Fibroblast of skin of scalp (primary cell): Measurements from ENCODE around the gene POTEJ.
A peak's percentile ranks its signal among the peaks of the same experiment; 100 is the strongest.
"Not testable (repeated sequence)": the region's sequence is repeated elsewhere in the genome, so short reads cannot be mapped to it uniquely, and the experiment has no call there.

Source experiments
- DNase-seq: peaks from one replicate; pipeline ENCODE4 v3.0.0-alpha.2; 2013

POTEJ gene

GRCh38 chr2:130608276-130609001 is 2.8 kb upstream of the POTEJ start:
- DNase-seq: not testable (repeated sequence)

DNA sequence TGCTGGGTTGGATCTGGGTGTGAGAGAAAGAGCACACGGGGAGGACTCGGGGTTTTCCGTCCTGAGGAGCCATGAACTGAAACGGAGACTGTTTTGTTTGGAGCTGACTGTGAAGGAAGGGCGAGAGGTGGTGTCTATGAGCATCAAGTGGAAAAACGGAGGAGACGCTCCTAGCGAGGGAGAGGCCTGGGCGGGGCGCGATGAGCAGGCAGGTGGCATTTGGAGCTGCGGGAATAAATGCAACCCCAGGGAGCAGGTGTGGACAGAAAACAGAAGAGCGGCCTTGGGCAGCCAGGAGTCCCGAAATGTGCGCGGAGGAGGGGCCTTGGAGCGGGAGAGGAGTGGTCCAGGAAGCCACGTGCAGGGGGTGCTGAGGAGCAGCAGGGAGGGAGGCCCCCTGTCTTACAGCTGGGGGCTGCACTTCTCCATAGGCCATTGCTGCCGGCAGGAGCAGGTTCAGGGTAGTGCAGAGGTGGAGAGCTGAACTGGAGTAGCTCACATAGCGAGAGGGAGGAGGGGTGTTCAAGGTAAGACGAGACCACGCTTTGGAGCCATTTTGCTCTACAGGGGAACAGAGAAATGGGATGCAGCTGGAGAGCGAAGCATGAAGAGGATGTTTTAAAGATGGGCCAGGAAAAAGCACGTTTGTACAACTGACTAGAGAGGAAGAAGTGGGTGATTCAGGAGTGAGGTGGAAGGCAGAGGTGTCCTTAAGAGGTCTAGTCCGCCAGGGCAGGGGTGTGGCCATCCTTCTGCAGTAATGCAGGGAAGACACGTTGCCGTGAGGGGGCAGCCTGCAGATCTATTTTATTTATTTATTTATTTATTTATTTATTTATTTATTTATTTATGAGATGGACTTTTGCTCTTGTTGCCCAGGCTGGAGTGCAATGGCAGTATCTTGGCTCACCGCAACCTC is 2.0 kb upstream of the POTEJ start:
- not testable (repeated sequence) for DNase-seq

- DNase-seq: not testable (repeated sequence)
Observed at GRCh38 chr2:130610486-130610885, 754 bp upstream of the POTEJ start.

DNA sequence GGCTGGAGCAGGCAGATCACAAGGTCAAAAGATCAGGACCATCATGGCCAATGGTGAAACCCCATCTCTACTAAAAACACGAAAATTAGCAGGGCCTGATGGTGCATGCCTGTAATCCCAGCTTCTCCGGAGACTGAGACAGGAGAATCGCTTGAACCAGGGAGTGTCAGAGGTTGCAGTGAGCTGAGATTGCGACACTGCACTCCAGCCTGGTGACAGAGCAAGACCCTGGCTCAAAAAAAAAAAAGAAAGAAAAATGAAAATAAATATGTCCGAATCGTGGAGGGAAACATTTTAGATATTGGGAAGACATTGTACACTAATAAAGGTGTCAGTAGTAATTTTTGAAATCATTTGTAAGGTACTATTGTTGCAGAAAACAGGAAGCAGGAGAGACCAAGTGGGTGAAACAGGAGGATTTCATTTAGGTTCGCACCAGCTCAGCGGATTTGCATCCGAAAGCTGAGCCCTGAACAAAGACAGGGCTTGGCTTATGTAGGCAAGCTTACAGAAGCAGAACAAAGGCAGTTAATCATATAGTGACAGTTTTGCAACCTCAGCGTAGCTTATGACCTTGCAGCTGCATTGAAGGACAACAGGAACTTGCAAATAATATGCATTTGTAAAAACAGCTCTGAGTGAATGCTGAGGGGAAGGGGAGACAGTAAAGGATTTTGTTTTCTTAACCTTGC is 17.7 kb downstream of the POTEJ start:
- not testable (repeated sequence) for DNase-seq

- not testable (repeated sequence) for DNase-seq
Observed at GRCh38 chr2:130638973-130639372, 27.7 kb downstream of the POTEJ start.

DNA sequence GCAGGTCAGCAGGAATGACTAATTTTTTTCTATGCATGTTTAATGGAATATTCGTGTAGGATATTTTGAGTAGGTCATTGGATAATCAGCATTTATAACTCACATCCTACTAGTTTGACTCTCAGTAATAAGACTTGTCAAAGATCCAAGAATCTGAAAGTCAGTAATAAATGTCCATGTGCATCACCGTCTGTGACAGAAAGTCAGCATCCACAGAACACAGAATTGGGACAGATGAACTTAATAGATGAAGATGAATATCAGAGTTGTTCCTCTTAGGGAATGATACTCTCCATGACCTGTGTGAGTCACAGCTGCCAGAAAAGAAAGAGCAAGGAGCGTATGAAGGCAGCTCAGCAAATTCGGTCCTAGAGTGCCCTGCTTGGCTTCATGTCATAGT is 30.4 kb downstream of the POTEJ start:
- DNase-seq: not testable (repeated sequence)

GRCh38 chr2:130649285-130649684 is 38.0 kb downstream of the POTEJ start:
- not testable (repeated sequence) for DNase-seq

GRCh38 chr2:130664506-130664905 is 53.3 kb downstream of the POTEJ start:
- DNase-seq: not testable (repeated sequence)

DNA sequence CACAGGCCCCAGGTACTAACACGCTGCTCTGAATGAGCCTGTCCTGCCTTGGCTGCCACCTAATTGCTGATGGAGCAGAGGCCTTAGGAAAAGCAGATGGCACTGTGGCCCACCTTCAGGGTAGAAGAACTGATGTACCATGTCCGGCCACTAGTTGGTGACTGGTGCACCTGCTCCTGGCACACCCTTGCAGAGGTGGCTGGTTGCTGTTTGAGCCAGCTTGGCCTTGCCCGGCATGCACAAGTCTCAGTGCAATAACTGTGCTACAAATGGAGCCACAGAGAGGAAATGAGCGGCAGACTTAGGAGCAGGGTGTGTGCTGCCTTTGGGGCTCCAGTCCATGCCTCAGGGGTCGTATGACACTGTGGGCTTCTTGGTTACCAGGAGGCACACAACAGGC is 54.4 kb downstream of the POTEJ start:
- not testable (repeated sequence) for DNase-seq

- not testable (repeated sequence) for DNase-seq
Observed at GRCh38 chr2:130667516-130667915, 56.3 kb downstream of the POTEJ start.

GRCh38 chr2:130670026-130670745 is 58.9 kb downstream of the POTEJ start:
- not testable (repeated sequence) for DNase-seq

- not testable (repeated sequence) for DNase-seq
Observed at GRCh38 chr2:130692041-130692770, 81.0 kb downstream of the POTEJ start.

DNA sequence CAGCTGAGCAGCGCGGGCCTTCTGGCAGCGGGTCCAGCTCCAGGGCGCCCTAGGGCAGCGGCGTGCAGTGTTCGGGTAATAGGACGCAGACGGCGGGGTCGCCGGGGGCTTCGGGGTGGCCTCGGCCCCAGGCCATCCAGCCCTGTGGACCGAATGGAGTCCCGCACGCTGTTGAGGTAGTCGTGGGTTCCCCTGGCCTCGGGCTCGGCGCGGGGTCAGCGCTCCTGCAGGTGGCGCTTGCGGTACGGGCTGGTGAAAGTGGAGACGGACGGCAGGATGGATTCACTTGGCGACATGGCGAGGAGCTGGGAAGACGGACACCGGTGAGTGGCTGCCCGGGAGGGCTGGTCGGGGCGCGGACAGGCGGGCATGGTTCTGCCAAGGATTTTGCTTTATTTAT is 82.2 kb downstream of the POTEJ start:
- DNase-seq: peak; percentile 4

DNA sequence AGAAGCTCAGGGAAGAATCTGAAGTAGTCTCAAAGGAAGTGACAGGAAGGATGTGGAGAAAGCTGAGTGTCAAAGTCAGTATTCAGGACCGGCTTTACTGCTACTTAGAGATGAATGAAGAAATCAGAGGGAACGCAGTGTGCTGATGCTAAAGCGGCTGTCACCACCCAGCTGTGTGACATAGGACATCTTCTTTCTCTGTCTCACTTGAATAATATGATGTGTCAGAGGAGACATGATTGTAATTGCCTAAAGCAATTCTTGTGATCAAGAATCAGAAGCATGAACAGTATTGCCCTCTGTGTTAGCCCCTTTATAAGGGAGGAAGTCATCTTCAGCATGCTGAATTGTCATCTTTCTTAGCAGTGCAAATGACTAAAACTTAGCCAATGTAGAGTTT is 92.0 kb downstream of the POTEJ start:
- not testable (repeated sequence) for DNase-seq
